Neutrophil (primary cell): ENCODE results near the gene EFTUD2.
"Not testable (repeated sequence)": the region's sequence is repeated elsewhere in the genome, so short reads cannot be mapped to it uniquely, and the experiment has no call there.

ENCODE experiments used
- H3K27ac ChIP-seq: fragments of 200-600 bp; sonication (generic); 2 replicates; pipeline ENCODE4 v1.5.1; 2016; ENCODE audit warnings: mild to moderate bottlenecking, moderate library complexity
- H3K27me3 ChIP-seq: fragments of 200-600 bp; sonication (generic); 2 replicates; pipeline ENCODE4 v1.6.0; 2016; ENCODE audit warnings: mild to moderate bottlenecking
- H3K36me3 ChIP-seq: fragments of 200-600 bp; sonication (generic); 2 replicates; pipeline ENCODE4 v1.5.1; 2017
- H3K4me1 ChIP-seq, 2 experiments: fragments of 200-600 bp in 1 of 2; sonication (generic) in 1 of 2; 1 replicate in 1 of 2; 2 replicates in 1 of 2; pipeline versions ENCODE4 v1.5.1 to v1.6.1; 2013 to 2016; ENCODE audit warnings: low read depth in 1 of 2, low read length in 1 of 2, mild to moderate bottlenecking in 1 of 2, moderate library complexity in 1 of 2; ENCODE audit not compliant: control insufficient read depth in 1 of 2, insufficient read depth in 1 of 2
- H3K4me3 ChIP-seq, 2 experiments: fragments of 200-600 bp in 1 of 2; sonication (generic) in 1 of 2; 1 replicate in 1 of 2; 2 replicates in 1 of 2; pipeline ENCODE4 v1.5.1; 2013 to 2016; ENCODE audit warnings: low read depth in 1 of 2, low read length in 1 of 2, mild to moderate bottlenecking in 1 of 2, moderate library complexity in 1 of 2
- H3K9me3 ChIP-seq: fragments of 200-600 bp; sonication (generic); 2 replicates; pipeline ENCODE4 v1.5.1; 2016
- TF ChIP-seq, protein P1 (sequence below): fragments of 200-600 bp; sonication (generic); IDR thresholded peaks from 2 replicates; pipeline ENCODE4 v1.5.1; 2016; ENCODE audit warnings: antibody characterized with exemption

The EFTUD2 gene

DNA sequence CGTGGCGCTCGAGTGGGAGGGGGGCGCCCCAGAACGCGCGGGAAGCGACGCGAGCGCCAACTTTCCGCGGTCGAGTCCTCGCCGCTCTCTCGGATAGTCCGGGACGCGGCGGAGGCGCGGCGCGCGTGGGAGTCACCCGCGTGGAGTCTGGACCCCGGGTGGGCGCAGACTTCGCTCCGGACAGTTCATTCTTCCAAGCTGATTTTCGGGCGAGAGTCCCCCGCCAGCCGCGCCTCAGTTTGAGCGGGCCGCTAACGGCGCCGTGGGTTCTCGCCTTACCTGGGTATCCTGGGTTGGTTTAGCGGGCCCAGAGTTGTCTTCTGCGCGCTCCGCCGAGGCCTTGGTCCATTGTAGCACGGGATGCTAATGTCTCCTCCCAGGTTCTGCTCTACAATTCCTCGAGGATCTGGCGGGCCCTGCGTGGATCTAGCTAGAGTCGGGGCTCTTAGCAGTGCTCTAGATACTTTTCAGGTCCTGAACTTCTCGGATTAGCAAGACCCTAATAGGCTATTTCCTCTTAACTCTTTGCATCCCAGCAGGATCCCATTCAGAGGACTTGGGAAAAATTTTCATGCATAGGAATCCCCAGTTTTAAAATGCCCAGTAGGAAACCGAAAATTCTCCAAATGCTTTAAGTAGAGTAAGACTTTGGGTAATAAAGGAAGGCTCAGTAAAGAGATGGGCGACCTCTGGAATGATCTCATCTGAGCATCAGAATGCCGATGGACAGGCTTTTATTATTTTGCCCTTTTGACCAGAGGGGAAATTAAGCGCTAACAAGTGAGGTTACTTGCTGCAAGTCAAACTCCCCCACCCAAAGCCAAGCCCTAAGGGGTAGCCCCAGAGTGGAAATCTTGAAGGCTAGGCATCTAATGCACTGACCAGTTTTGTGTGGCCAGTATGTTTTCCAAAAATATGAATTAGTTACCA, 68.6 kb downstream of the EFTUD2 start:
- Histone ChIP-seq H3K4me3 (peak overlapping the region in 1 of 2 experiments; percentile 32), H3K27ac (no peak overlapping the region), H3K9me3 (no peaks in the 10 kb centered on the region), H3K27me3 (peaks cover 98% of the 10 kb centered on the region), H3K36me3 (no peaks in the 10 kb centered on the region), H3K4me1 (peaks cover 12 to 16% of the 10 kb centered on the region in 2 experiments)
- TF ChIP-seq, protein P1, sequence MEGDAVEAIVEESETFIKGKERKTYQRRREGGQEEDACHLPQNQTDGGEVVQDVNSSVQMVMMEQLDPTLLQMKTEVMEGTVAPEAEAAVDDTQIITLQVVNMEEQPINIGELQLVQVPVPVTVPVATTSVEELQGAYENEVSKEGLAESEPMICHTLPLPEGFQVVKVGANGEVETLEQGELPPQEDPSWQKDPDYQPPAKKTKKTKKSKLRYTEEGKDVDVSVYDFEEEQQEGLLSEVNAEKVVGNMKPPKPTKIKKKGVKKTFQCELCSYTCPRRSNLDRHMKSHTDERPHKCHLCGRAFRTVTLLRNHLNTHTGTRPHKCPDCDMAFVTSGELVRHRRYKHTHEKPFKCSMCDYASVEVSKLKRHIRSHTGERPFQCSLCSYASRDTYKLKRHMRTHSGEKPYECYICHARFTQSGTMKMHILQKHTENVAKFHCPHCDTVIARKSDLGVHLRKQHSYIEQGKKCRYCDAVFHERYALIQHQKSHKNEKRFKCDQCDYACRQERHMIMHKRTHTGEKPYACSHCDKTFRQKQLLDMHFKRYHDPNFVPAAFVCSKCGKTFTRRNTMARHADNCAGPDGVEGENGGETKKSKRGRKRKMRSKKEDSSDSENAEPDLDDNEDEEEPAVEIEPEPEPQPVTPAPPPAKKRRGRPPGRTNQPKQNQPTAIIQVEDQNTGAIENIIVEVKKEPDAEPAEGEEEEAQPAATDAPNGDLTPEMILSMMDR, result no peak

DNA sequence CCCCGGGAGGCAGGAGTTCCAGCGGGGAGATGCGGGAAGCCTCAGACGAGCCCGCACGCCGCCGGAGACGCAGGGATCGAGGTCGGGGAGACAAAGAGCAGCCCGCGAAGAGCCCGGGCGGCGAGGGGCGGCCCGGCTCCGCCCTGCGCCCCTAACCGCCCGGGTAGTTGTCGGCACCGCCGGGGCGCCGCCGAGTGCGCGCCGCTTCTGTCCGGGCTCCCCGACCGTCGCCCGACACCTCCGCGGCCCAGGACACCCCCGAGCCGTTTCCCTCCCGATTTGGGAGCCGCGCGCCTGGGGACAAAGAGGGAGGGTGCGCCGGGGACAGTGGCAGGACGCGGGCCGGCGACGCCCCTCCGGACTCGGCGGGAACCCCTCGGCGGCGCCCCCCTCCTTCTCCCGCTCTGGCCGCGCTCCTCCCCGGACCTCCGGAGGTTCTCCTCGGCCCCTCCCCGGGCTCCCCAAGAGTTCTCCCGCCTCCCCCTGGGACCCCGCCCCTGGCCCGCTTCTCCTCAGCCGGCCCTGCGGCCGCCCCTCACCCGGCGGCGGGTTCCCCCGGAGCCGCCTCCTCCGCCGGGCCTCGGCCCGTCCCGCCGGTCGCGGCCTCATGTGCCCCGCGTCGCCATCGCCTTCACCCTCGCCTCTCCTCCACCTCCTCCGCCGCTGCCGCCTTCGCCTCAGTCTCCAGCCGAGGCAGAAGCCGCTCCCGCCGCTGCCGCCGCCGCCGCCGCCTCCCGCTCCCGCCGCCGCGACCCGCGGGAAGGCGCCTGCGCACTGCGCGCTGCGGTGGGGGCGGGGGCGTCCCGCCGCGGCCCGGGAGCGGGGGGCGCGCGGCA, 69.5 kb downstream of the EFTUD2 start, which contains the start of gene GJC1:
Gene GJC1, minus strand, starts transcription at position 765 of the 836 bp plus-strand sequence. CDS start 24,470 bp downstream, outside the sequence.
- Histone ChIP-seq H3K4me1 (peaks cover 12 to 16% of the 10 kb centered on the region in 2 experiments), H3K9me3 (no peaks in the 10 kb centered on the region), H3K27me3 (peaks cover 97% of the 10 kb centered on the region), H3K27ac (no peak within 1 kb of the TSS), H3K4me3 (peak within 1 kb of the TSS in 1 of 2 experiments; percentile 32), H3K36me3 (no peaks in the 10 kb centered on the region)
- TF ChIP-seq, protein P1, result no peak

DNA sequence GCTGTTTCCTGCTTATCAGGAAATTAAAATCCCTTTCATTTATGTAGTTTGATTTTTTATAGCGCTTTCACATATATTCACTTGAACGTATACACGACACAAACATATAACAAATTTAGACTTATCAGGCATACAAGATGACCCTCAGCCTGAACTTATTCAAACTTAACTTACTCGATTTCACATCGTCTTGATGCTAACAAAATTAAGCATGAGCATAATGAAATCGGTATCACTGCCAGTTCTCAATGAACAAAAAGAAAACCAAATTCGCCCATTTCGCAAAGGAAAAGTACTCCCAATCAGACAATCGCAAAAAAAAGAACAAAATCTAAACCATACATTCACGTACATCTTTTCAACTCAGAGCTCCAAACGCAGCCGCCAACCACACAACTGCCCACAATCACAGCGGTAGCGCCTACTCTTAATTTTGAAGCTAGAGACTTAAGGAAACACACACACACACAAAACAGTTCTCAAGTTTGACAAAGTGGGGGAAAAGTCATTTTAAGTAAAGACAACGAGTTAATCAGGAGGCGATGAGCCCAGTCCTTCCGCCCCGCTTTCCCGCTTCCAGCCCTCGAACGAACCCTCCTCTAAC, 70.2 kb downstream of the EFTUD2 start:
- Histone ChIP-seq H3K27ac (no peak overlapping the region), H3K4me1 (peaks cover 12 to 16% of the 10 kb centered on the region in 2 experiments), H3K4me3 (peak overlapping the region in 1 of 2 experiments; percentile 24), H3K9me3 (no peaks in the 10 kb centered on the region), H3K36me3 (no peaks in the 10 kb centered on the region), H3K27me3 (peaks cover 96% of the 10 kb centered on the region)
- TF ChIP-seq, protein P1, result no peak

DNA sequence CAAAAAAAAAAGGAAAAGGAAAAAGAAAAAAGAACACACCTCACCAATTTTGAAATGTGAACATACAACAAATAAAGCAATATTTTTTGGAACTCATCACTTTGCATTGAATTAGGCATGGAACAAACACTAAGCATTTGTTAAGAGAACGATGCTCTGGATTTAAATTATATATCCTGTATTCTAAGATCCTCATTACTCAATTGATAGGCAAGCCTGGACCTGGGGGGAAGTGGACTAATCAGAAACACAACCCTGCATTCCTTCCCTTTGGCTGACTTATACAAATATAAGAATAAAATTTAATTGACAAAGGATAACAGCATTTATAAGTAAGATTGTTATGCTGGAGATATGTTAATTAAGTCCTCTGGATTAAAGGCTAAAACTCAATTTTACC, 71.4 kb downstream of the EFTUD2 start:
- no peaks in the 10 kb centered on the region for H3K36me3 ChIP-seq
- H3K27me3 ChIP-seq, result peaks cover 87% of the 10 kb centered on the region
- no peaks in the 10 kb centered on the region for H3K9me3 ChIP-seq
- no peak overlapping the region for H3K4me3 ChIP-seq
- H3K27ac ChIP-seq, result no peak overlapping the region
- TF ChIP-seq, protein P1, result no peak
- peaks cover 12 to 16% of the 10 kb centered on the region in 2 experiments for H3K4me1 ChIP-seq

DNA sequence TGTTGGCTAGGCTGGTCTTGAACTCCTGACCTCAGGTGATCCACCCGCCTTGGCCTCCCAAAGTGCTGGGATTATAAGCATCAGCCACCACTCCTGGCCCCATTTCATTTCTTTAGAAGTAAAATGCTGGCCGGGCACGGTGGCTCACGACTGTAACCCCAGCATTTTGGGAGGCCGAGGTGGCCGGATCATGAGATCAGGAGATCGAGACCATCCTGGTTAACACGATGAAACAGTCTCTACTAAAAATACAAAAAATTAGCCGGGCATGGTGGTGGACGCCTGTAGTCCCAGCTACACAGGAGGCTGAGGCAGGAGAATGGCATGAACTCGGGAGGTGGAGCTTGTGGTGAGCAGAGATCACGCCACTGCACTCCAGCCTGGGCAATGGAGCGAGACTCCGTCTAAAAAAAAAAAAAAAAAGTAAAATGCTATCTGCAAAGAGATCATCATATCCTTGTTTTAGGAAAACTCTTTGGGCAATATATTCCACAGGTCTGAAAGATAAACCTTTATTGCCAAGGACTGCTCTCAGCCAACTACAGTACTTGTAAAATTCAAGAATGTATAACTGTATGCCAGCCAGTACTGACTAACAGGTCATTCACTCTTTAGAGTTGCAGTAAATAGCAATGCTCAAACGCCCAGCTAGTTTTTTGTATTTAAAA, 73.0 kb downstream of the EFTUD2 start:
- TF ChIP-seq, protein P1, result no peak
- peaks cover 12 to 16% of the 10 kb centered on the region in 2 experiments for H3K4me1 ChIP-seq
- no peak overlapping the region for H3K27ac ChIP-seq

DNA sequence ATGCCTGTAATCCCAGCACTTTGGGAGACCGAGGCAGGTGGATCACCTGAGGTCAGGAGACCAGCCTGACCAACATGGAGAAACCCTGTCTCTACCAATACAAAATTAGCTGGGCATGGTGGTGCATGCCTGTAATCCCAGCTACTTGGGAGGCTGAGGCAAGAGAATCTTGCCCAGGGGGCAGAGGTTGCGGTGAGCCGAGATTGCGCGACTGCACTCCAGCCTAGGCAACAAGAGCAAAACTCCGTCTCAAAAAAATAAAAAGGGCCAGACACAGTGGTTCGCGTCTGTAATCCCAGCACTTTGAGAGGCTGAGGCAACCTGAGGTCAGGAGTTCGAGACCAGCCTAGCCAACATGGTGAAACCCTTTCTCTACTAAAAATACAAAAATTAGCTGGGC, 74.0 kb downstream of the EFTUD2 start:
- H3K36me3 ChIP-seq, H3K27ac ChIP-seq, H3K4me3 ChIP-seq, H3K9me3 ChIP-seq: not testable (repeated sequence)
- Histone ChIP-seq H3K4me1 (peaks cover 7 to 12% of the 10 kb centered on the region in 2 experiments), H3K27me3 (peaks cover 72% of the 10 kb centered on the region)

More for the DNA sequence above, 73.0 kb downstream of the EFTUD2 start:
- no peak overlapping the region for H3K4me3 ChIP-seq
- H3K27me3 ChIP-seq, result peaks cover 72% of the 10 kb centered on the region
- H3K9me3 ChIP-seq, result no peaks in the 10 kb centered on the region
- no peaks in the 10 kb centered on the region for H3K36me3 ChIP-seq
